ENCODE measurements around the gene MPC1L. TPM values are rescaled to one million over a fixed set of nuclear protein-coding genes. Genes with fewer than 3 reads are reported as not detected.

The MPC1L gene
- total RNA-seq, 1 experiment from 2014 or later, result not detected

DNA sequence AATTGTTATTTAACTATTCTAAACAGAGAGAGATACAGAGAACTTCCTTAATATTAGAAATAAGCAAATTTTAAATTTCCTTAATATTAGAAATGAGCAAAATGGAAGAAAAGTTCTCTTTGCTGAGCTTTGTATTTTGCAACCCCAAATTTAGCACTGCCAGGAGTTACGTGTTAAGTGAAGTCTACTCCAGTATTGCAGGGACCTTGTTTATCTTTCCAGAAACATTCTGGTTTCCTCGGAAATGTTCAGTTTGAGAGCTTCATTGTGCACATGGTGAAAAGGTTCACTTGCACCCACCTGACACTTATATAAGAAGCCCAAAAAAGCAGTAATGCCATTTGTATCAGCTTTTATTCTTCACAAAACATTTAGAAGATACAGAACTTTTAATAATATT is 30.3 kb downstream of the MPC1L start:
- CTCF ChIA-PET, result no interaction called here
- Mint-ChIP-seq H3K9me3 (no peaks in the 10 kb centered on the region), H3K27ac (no peak overlapping the region), H3K4me3 (no peak overlapping the region), H3K27me3 (ENCODE audit: low read depth) (no peaks in the 10 kb centered on the region; the same call in 1 of the 2 replicates), H3K4me1 (0 out of 2 replicates have a peak, but pooled peaks cover 2% of the 10 kb centered on the region), H3K36me3 (peaks cover 28% of the 10 kb centered on the region)
- POLR2A ChIA-PET, result no interaction called here
- ATAC-seq (no peak), DNase-seq (ENCODE audit: low spot score) (no peak)
- TF ChIP-seq ZNF121 (CRISPR knock-in tag; IDR thresholded peaks at IDR 0.05), result no peak
- no peak for TF ChIP-seq MAX (CRISPR knock-in tag; IDR thresholded peaks at IDR 0.05)
- TF ChIP-seq ZSCAN18 (CRISPR knock-in tag; IDR thresholded peaks at IDR 0.05), result no peak
- TF ChIP-seq TEAD4 (CRISPR knock-in tag; IDR thresholded peaks at IDR 0.05), result no peak
- TF ChIP-seq, protein P1, sequence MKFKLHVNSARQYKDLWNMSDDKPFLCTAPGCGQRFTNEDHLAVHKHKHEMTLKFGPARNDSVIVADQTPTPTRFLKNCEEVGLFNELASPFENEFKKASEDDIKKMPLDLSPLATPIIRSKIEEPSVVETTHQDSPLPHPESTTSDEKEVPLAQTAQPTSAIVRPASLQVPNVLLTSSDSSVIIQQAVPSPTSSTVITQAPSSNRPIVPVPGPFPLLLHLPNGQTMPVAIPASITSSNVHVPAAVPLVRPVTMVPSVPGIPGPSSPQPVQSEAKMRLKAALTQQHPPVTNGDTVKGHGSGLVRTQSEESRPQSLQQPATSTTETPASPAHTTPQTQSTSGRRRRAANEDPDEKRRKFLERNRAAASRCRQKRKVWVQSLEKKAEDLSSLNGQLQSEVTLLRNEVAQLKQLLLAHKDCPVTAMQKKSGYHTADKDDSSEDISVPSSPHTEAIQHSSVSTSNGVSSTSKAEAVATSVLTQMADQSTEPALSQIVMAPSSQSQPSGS (CRISPR knock-in tag; IDR thresholded peaks at IDR 0.05; ENCODE audit: borderline replicate concordance, low read depth), result no peak
- no peak for TF ChIP-seq FOXP1 (CRISPR knock-in tag; IDR thresholded peaks at IDR 0.05; ENCODE audit: borderline replicate concordance)
- TF ChIP-seq PRRX2 (CRISPR knock-in tag; IDR thresholded peaks at IDR 0.05), result no peak
- TF ChIP-seq, protein P2, sequence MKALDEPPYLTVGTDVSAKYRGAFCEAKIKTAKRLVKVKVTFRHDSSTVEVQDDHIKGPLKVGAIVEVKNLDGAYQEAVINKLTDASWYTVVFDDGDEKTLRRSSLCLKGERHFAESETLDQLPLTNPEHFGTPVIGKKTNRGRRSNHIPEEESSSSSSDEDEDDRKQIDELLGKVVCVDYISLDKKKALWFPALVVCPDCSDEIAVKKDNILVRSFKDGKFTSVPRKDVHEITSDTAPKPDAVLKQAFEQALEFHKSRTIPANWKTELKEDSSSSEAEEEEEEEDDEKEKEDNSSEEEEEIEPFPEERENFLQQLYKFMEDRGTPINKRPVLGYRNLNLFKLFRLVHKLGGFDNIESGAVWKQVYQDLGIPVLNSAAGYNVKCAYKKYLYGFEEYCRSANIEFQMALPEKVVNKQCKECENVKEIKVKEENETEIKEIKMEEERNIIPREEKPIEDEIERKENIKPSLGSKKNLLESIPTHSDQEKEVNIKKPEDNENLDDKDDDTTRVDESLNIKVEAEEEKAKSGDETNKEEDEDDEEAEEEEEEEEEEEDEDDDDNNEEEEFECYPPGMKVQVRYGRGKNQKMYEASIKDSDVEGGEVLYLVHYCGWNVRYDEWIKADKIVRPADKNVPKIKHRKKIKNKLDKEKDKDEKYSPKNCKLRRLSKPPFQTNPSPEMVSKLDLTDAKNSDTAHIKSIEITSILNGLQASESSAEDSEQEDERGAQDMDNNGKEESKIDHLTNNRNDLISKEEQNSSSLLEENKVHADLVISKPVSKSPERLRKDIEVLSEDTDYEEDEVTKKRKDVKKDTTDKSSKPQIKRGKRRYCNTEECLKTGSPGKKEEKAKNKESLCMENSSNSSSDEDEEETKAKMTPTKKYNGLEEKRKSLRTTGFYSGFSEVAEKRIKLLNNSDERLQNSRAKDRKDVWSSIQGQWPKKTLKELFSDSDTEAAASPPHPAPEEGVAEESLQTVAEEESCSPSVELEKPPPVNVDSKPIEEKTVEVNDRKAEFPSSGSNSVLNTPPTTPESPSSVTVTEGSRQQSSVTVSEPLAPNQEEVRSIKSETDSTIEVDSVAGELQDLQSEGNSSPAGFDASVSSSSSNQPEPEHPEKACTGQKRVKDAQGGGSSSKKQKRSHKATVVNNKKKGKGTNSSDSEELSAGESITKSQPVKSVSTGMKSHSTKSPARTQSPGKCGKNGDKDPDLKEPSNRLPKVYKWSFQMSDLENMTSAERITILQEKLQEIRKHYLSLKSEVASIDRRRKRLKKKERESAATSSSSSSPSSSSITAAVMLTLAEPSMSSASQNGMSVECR (CRISPR knock-in tag; IDR thresholded peaks at IDR 0.05; ENCODE audit: borderline replicate concordance), result no peak
- no peak for TF ChIP-seq ZNF219 (CRISPR knock-in tag; IDR thresholded peaks at IDR 0.05; ENCODE audit: borderline replicate concordance)
- no peak for TF ChIP-seq RELA (CRISPR knock-in tag; IDR thresholded peaks at IDR 0.05; ENCODE audit: borderline replicate concordance)
- TF ChIP-seq ATF1 (CRISPR knock-in tag; IDR thresholded peaks at IDR 0.05), result no peak
- no peak for TF ChIP-seq ZNF671 (CRISPR knock-in tag; IDR thresholded peaks at IDR 0.05)
- no peak for TF ChIP-seq IRF2 (CRISPR knock-in tag; IDR thresholded peaks at IDR 0.05; ENCODE audit: borderline replicate concordance, low read depth)

GRCh38 chrX:40660381-40660780 is 37.2 kb downstream of the MPC1L start:
- ATAC-seq (no peak), DNase-seq (ENCODE audit: low spot score) (no peak)
- Mint-ChIP-seq H3K27me3 (ENCODE audit: low read depth) (no peaks in the 10 kb centered on the region), H3K27ac (no peak overlapping the region), H3K9me3 (no peaks in the 10 kb centered on the region), H3K4me3 (no peak overlapping the region), H3K36me3 (peaks cover 44% of the 10 kb centered on the region), H3K4me1 (no peaks in the 10 kb centered on the region; the same call in 1 of the 2 replicates)
- ChIA-PET POLR2A (no interaction called here), CTCF (interaction anchor here (1.7 kb wide), 1 partner anchor 8 kb away, joined by 3 read pairs; no protein-coding TSS in a partner anchor)
- no peak for TF ChIP-seq CREB1 (CRISPR knock-in tag; IDR thresholded peaks at IDR 0.05)

- Mint-ChIP-seq H3K4me3 (no peak overlapping the region), H3K9me3 (no peaks in the 10 kb centered on the region), H3K36me3 (peaks cover 52% of the 10 kb centered on the region), H3K27me3 (ENCODE audit: low read depth) (no peaks in the 10 kb centered on the region), H3K4me1 (no peaks in the 10 kb centered on the region; the same call in 1 of the 2 replicates), H3K27ac (no peak overlapping the region)
- ChIA-PET POLR2A (no interaction called here), CTCF (interaction anchor here (1.7 kb wide), 1 partner anchor 10 kb away, joined by 3 read pairs; no protein-coding TSS in a partner anchor)
- ATAC-seq (no peak), DNase-seq (ENCODE audit: low spot score) (no peak)
- TF ChIP-seq ELF4 (CRISPR knock-in tag; IDR thresholded peaks at IDR 0.05; ENCODE audit: low read depth), result no peak
These were observed 38.3 kb downstream of the MPC1L start for GRCh38 chrX:40661489-40661888.

Data from WTC11 (cell line).